ENCODE measurements around the gene LRP1. TPM values are rescaled to one million over a fixed set of nuclear protein-coding genes. Genes with fewer than 3 reads are reported as not detected.

Gene LRP1
- total and polyA plus RNA-seq, 2 of the 4 experiments (the other 2 are of a cell fraction): 73.1 to 142 TPM

DNA sequence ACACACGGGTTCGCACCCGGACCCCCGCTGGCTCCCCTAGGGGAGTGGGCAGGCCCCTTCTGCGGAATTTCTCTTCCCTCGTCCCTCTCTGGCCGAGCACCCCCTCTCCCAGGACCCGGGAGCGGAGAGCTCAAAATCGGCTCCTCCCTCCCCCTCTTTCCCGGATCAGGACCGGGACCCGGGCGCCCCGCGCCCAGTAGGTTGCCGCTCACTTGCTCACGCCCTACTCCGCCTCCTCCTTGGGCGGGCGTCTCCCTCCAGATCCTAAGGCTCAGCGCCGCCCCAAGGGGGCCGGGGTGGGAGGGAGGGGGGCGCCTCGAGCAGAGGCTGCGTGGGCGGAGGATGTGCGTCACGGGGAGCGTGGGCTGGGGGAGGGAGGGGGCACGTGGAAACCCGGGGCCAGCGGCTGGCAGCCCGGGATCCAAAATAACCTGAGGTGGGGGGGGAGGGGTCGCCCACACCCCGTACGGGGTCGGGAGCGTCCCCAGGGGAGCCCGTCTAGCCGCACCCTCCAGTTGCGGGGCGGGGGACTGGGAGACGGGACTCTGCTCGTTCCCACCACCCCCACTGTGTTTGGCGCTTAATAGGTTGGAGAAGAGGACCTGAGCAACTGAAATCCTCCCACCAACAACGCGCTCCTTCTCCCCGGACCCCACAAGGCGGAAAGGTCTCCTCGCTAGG lies 41.1 kb upstream of the LRP1 start:
- H3K9ac ChIP-seq (ENCODE audit: low read depth, low read length): peak overlapping the region; percentile 96
- peak overlapping the region; percentile 90 for H3K4me2 ChIP-seq (ENCODE audit: low read depth, low read length)
- dilution Hi-C loops (cut with HindIII; ENCODE audit: low sequenced_read_pairs, unreplicated experiment) (no loop called here), intact Hi-C loops (cut with micrococcal nuclease) (no loop called here), in situ Hi-C loops (cut with MboI; ENCODE audit: low sequenced_read_pairs) (no loop called here)
- H4K8ac ChIP-seq (ENCODE audit: low read depth in 2 of 2, low read length in 2 of 2): peak overlapping the region; percentile 96 to 98
- peak overlapping the region; percentile 95 for H2BK120ac ChIP-seq (ENCODE audit: low read depth, low read length)
- H3K27me3 ChIP-seq (ENCODE audit: control insufficient read depth, insufficient read depth, low read length): no peaks in the 10 kb centered on the region
- ATAC-seq (ENCODE audit: low read depth) (peak; percentile 49), DNase-seq (peak; percentile 93)
- peaks cover 18% of the 10 kb centered on the region for H3K36me3 ChIP-seq (ENCODE audit: control insufficient read depth, insufficient read depth, low read length)
- H3K18ac ChIP-seq (ENCODE audit: low read depth, low read length): peak overlapping the region; percentile 96
- CTCF ChIA-PET: interaction anchor here (1.0 kb wide), 2 partner anchors 61 to 152 kb away, joined by 3 read pairs; no protein-coding TSS in a partner anchor
- peak overlapping the region; percentile 98 for H3K27ac ChIP-seq (ENCODE audit: insufficient read depth, low read length)
- no TSS peak for BruUV-seq (replicated peaks)
- H2AK5ac ChIP-seq (ENCODE audit: low read depth, low read length): peak overlapping the region; percentile 98
- peaks cover 6% of the 10 kb centered on the region for H3K9me1 ChIP-seq (ENCODE audit: insufficient read depth, low read length)
- POLR2A ChIA-PET (ENCODE audit: unreplicated experiment): interaction anchor here (0.6 to 1.6 kb wide), 3 partner anchors 8 to 41 kb away, joined by 3 to 9 read pairs (median 4); partner anchors contain the start of gene NEMP1
- peak overlapping the region; percentile 97 for H4K91ac ChIP-seq (ENCODE audit: insufficient read depth, low read depth, low read length)
- peak overlapping the region; percentile 95 for H4K5ac ChIP-seq (ENCODE audit: low read depth, low read length)
- H3K9me3 ChIP-seq (ENCODE audit: control insufficient read depth, insufficient read depth, low read length): no peaks in the 10 kb centered on the region
- H2BK20ac ChIP-seq (ENCODE audit: low read depth, low read length): peak overlapping the region; percentile 60
- peak overlapping the region; percentile 99 for H3K23ac ChIP-seq (ENCODE audit: low read depth, low read length)
- H2AFZ ChIP-seq (replicated peaks; ENCODE audit: low read length, poor library complexity): peak overlapping the region; percentile 88
- peak overlapping the region; percentile 99 for H3K56ac ChIP-seq (ENCODE audit: extremely low read depth, insufficient read depth, low read length)
- peak overlapping the region; percentile 96 for H2BK5ac ChIP-seq (ENCODE audit: low read depth, low read length, poor library complexity, severe bottlenecking)
- peak overlapping the region; percentile 100 for H2AK9ac ChIP-seq (replicated peaks; ENCODE audit: low read depth, low read length, poor library complexity)
- WGBS, 2 experiments (ENCODE audit: extremely low coverage in 2 of 2, insufficient read length in 1 of 2): 0% methylated on average over 4 of the region's 52 CpGs; no CpG with 5 or more reads in 1 of the 2 experiments
- peaks cover 29% of the 10 kb centered on the region for H4K20me1 ChIP-seq (ENCODE audit: insufficient read depth, low read length)
- peak overlapping the region; percentile 99 for H2BK15ac ChIP-seq (ENCODE audit: low read depth, low read length)
- H3K79me1 ChIP-seq (ENCODE audit: low read depth in 1 of 2, low read length in 2 of 2): peaks cover 5 to 37% of the 10 kb centered on the region in 2 experiments; a peak in 3 of 4 replicates
- H3K4me1 ChIP-seq (ENCODE audit: control insufficient read depth, insufficient read depth, low read length): peaks cover 18% of the 10 kb centered on the region
- peak overlapping the region; percentile 59 for H3K4me3 ChIP-seq (ENCODE audit: insufficient read depth, low read depth, low read length)
- H3K14ac ChIP-seq (replicated peaks; ENCODE audit: low read depth, low read length): peak overlapping the region; percentile 97
- peak overlapping the region; percentile 99 for H3K4ac ChIP-seq (ENCODE audit: low read depth, low read length)
- no peak for TF ChIP-seq MAFK (IDR thresholded peaks at IDR 0.05; ENCODE audit: low read depth, low read length)
- peak; percentile 88; the same call in 1 of the 2 replicates for TF ChIP-seq MAZ (IDR thresholded peaks at IDR 0.05; ENCODE audit: borderline replicate concordance, low read depth, low read length)
- TF ChIP-seq RAD21 (IDR thresholded peaks at IDR 0.05; ENCODE audit: low read length): no peak
- TF ChIP-seq NFE2L2 (IDR thresholded peaks at IDR 0.05; ENCODE audit: low read depth, low read length): no peak
- TF ChIP-seq, protein P1, sequence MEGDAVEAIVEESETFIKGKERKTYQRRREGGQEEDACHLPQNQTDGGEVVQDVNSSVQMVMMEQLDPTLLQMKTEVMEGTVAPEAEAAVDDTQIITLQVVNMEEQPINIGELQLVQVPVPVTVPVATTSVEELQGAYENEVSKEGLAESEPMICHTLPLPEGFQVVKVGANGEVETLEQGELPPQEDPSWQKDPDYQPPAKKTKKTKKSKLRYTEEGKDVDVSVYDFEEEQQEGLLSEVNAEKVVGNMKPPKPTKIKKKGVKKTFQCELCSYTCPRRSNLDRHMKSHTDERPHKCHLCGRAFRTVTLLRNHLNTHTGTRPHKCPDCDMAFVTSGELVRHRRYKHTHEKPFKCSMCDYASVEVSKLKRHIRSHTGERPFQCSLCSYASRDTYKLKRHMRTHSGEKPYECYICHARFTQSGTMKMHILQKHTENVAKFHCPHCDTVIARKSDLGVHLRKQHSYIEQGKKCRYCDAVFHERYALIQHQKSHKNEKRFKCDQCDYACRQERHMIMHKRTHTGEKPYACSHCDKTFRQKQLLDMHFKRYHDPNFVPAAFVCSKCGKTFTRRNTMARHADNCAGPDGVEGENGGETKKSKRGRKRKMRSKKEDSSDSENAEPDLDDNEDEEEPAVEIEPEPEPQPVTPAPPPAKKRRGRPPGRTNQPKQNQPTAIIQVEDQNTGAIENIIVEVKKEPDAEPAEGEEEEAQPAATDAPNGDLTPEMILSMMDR (conservative IDR thresholded peaks at IDR 0.05; ENCODE audit: low read depth, low read length): no peak
- no peak; the same call in 1 of the 2 replicates for TF ChIP-seq MXI1 (IDR thresholded peaks at IDR 0.05; ENCODE audit: borderline replicate concordance, low read depth, low read length)
- no peak for TF ChIP-seq FOS (IDR thresholded peaks at IDR 0.05; ENCODE audit: low read depth, low read length)
- TF ChIP-seq RFX5 (IDR thresholded peaks at IDR 0.05; ENCODE audit: low read depth, low read length): no peak
- no peak for TF ChIP-seq RCOR1 (IDR thresholded peaks at IDR 0.05; ENCODE audit: insufficient replicate concordance, low read length)
- TF ChIP-seq, protein P2, sequence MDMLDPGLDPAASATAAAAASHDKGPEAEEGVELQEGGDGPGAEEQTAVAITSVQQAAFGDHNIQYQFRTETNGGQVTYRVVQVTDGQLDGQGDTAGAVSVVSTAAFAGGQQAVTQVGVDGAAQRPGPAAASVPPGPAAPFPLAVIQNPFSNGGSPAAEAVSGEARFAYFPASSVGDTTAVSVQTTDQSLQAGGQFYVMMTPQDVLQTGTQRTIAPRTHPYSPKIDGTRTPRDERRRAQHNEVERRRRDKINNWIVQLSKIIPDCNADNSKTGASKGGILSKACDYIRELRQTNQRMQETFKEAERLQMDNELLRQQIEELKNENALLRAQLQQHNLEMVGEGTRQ (IDR thresholded peaks at IDR 0.05; ENCODE audit: low read depth, low read length): peak; percentile 69; the same call in 1 of the 2 replicates
- TF ChIP-seq POLR2A (IDR thresholded peaks at IDR 0.05; ENCODE audit: low read depth, low read length): peak; percentile 11; the same call in 1 of the 2 replicates
- TF ChIP-seq, protein P3, sequence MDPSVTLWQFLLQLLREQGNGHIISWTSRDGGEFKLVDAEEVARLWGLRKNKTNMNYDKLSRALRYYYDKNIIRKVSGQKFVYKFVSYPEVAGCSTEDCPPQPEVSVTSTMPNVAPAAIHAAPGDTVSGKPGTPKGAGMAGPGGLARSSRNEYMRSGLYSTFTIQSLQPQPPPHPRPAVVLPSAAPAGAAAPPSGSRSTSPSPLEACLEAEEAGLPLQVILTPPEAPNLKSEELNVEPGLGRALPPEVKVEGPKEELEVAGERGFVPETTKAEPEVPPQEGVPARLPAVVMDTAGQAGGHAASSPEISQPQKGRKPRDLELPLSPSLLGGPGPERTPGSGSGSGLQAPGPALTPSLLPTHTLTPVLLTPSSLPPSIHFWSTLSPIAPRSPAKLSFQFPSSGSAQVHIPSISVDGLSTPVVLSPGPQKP (IDR thresholded peaks at IDR 0.05; ENCODE audit: borderline replicate concordance, low read depth, low read length): no peak
- no peak for TF ChIP-seq CEBPB (IDR thresholded peaks at IDR 0.05; ENCODE audit: low read depth, low read length)
- no peak for TF ChIP-seq SMC3 (IDR thresholded peaks at IDR 0.05; ENCODE audit: low read depth, low read length)

Measured in IMR-90 (cell line).